Astrocyte of the spinal cord (primary cell): ENCODE measurements around the gene RAD23A.
A peak's percentile ranks its signal among the peaks of the same experiment; 100 is the strongest.

ENCODE experiments used
- DNase-seq: peaks from one replicate; pipeline ENCODE4 v3.0.0; 2011; ENCODE audit warnings: low read depth, low spot score
- H3K4me3 ChIP-seq: 2 replicates; pipeline ENCODE4 v1.5.1; 2011; ENCODE audit warnings: low read depth, mild to moderate bottlenecking, low read length, moderate library complexity
- CTCF ChIP-seq: IDR thresholded peaks from 2 replicates; pipeline ENCODE4 v1.5.1; 2012; ENCODE audit warnings: low read depth, mild to moderate bottlenecking, low read length, inconsistent platforms
- in situ Hi-C: cut with HindIII; loops from 2 replicates; pipeline ENCODE4 v1.10.0; 2017; ENCODE audit warnings: low sequenced_read_pairs

The RAD23A gene

GRCh38 chr19:13002166-13002898, 56.7 kb downstream of the RAD23A start:
- peak; percentile 70 for DNase-seq
- no peak overlapping the region for H3K4me3 ChIP-seq

GRCh38 chr19:13003081-13003480, 57.4 kb downstream of the RAD23A start:
- in situ Hi-C loops, result no loop called here
- no peak overlapping the region for H3K4me3 ChIP-seq
- DNase-seq, result no peak
- TF ChIP-seq CTCF, result no peak

More at GRCh38 chr19:13002166-13002898, 56.7 kb downstream of the RAD23A start:
- in situ Hi-C loops, result no loop called here
- TF ChIP-seq CTCF, result peak; percentile 3
